ENCODE data around the gene ZEB2.
A peak's percentile ranks its signal among the peaks of the same experiment; 100 is the strongest.

ZEB2 gene

DNA sequence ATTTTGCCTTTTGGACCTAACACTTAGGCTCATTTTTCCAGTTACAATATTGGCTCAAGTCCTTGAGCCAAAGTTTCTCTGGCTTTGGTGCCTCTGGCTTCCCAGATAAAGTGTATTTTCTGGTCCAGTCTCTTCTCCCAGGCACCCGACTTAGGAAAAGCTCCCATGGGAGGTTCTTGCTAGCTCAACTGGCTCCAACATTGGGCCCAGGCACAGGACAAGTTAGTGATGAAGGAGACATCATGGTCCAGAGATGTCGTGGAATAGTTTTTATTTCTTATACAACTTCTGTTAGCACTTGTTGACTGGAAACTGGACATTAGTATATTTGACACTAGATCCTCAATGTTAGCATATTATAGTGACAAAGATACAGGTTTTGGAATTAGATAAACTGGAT, 8.2 kb upstream of the ZEB2 start:
- no peak for DNase-seq (ENCODE audit: low spot score)

GRCh38 chr2:144526831-144527230, 6.9 kb upstream of the ZEB2 start:
- no peak for DNase-seq (ENCODE audit: low spot score)

- DNase-seq (ENCODE audit: low spot score) = peak; percentile 26
These were observed 4.4 kb upstream of the ZEB2 start for GRCh38 chr2:144524118-144525009.

DNA sequence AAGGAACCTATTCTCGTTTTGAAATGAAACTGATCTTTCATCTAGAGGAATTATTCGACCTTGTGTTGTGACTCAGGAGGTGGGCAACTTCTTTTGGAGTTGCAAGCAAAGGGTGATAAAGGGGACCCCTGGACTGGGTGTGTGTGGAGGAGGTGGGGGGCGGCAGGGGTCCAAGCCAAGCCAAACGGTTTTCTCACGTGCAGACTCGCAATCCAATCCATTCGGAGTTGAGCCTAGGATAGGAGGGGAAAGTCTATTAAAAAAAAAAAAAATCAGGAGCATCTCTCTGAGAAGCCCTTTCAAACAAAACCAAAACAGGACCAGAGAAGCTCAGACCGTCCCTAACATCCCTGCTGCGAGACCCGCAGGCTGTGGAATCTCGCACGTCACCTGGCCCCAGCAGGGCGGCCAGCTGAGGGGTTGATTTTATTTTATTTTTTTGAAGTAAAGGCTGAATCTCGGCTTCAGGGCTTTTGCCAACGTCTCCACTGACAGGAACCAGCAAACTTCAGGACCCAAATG, 3.7 kb upstream of the ZEB2 start:
- peak; percentile 21 for DNase-seq (ENCODE audit: low spot score)

GRCh38 chr2:144522897-144523595, 3.1 kb upstream of the ZEB2 start:
- peak; percentile 29 for DNase-seq (ENCODE audit: low spot score)

DNA sequence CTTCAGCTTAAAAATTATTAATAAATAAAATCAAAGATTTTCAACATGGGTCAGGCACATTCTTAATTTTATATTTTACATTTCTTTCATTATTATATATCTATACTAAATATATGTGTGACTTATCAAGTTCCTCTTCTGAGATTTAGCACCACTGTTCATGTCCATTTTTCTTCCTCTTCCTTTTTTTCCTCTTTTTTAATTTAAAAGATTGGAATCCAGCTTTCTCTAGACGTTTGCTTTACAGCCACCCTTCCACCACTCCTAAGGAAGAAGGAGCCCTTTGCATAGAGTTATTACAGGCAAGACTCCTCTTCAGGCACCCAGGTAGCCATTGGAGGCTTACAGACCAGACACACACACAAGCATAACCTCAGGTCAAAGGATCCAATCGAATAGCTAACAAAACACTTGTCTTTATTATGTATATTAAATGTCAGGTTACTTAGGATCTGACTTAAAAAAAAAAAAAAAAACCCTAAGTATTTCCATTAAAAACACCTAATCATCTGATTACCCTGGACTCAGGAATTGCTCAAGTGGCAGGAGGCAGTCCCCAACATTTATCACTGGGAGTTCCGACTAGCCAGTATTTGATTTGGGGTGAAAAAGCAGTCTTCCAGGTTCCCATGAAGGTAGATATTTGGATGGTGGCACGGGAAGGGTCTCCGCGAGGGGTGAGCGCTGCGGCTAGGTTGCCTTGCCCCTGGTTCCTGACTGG, 2.4 kb upstream of the ZEB2 start:
- no peak for DNase-seq (ENCODE audit: low spot score)

GRCh38 chr2:144521686-144522085, 1.8 kb upstream of the ZEB2 start:
- DNase-seq (ENCODE audit: low spot score) = no peak

- DNase-seq (ENCODE audit: low spot score) = no peak
These were observed 1.0 kb upstream of the ZEB2 start for GRCh38 chr2:144520756-144521487.

DNA sequence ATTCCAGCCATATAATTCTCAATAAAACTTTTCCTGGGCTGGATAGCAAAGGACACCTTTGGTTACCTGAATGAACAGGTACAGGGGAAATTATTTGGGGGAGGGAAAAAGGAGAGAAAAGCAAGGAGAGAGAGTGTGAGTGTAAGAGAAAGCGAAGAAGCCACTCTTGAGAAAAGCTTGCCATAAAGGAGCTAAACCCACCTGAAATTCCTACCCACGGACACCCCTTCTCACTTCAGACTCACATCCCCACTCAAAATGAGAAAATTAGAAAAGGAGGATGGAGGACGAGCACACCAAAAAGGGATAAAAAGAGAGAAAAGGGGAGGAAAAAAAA, 354 bp downstream of the ZEB2 start:
- no peak for DNase-seq (ENCODE audit: low spot score)

GRCh38 chr2:144518748-144519596, 947 bp downstream of the ZEB2 start:
- peak; percentile 69 for DNase-seq (ENCODE audit: low spot score)

DNA sequence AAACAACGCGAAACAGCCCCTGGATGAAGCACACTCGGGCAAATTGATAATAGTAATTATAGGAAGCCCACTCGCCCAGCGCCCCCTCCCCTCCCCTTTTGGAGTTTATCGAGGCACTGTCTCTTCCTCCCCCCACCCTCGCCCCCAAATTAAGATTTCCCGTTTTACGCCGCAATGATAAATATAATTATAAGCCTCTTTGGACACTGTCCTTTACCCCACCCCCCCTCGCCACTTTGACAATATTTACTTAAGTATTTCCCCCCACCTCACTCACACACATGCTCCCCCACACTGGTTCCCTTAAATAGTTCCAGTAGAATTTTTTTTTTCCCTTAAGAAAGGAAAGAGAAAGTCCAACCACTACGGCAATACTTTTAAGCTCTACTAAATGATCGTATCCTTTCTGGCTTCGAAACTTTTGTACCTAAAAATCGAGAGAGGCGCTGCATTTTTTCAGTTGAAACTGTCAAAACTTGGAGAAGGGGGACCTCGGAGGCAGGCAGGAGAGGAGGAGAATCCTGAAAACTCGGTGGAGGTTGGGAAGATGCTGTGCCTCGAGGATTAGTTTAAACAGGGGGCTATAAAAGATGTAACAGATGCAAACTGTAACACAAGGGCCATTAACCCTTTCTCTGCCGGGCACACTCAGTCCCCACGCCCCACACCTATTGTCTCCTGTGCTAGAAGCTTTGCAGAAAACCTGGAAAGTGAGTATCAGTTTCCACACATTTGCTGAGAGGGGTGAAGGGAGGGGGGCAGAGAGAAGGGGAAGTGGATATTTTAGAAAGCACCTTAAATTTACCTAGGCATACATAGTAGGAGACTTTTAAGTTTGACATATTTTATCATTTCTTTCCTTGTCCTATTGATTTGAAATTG, 1.8 kb downstream of the ZEB2 start:
- peak; percentile 62 for DNase-seq (ENCODE audit: low spot score)

DNA sequence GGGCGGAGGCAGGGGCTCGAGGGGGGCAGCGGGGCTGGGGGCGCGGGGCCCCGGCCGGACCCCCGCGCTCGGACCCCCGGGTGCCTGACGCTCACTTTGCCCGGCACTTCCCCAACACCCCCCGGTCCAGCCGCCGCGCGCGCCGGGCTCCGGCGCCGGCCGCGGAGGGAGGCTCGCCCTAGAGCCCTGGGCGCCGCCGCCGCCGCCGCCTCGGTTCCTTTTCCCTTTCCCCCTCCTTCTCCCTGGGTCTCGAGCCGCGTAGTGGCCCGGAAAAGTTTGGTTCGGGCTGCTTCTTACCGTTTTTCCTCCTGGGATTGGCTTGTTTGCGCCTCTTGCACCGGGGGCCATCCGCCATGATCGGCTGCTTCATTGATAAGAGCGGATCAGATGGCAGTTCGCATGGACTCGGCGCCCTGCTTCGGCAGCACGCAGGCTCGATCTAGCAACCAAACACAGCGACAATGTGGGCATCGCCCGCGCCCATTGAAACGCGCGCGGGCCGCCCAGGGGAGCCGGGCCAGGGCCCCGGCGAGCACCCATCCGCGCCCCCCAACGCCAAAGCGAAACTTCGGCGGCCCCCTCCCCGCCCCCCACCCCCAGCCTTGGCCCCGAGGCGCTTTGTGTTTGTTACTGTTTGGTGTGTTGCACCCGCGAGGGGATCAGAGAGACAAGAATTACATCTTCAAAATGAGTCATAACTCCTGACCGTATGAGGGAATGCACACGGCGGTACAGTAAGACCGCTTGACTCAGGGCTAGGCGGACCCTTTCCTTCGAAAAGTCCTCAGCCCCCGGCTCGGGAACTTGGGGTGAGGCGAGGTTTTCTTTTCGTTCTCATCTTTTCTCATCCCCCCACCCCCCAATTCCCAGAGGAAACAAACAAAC, 2.7 kb downstream of the ZEB2 start:
- peak; percentile 82 for DNase-seq (ENCODE audit: low spot score)

GRCh38 chr2:144516411-144516980, 3.4 kb downstream of the ZEB2 start:
- DNase-seq (ENCODE audit: low spot score) = peak; percentile 46

GRCh38 chr2:144515696-144516410, 4.1 kb downstream of the ZEB2 start:
- DNase-seq (ENCODE audit: low spot score) = peak; percentile 64

DNA sequence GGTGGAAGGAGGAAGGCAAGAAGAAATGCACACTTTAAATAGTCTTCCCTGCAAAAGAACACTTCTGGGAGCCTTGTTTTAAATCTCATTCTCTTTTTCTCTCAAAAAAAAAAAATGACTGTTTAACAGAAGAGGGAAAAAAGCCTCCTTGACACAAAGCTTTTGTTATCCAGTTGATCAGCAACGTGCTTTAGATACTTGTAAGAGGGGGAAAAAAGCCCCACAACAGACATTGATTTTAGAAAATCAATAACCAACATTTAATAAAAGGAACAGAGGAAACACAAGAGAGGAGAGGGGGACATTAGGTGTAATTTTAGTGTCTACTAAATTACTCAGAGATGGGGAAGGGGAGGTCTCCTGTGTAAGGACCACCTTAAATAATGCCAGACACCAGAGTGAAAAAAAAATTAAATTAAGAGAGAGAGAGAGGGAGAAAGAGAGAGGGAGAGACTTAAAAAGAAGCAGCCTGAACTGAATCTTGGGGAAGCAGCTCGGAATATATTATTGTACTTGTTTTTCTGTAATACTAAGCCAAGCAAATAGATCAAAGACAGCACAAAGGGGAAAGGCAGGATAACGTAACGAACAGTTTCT, 4.7 kb downstream of the ZEB2 start:
- no peak for DNase-seq (ENCODE audit: low spot score)

GRCh38 chr2:144514616-144515091, 5.3 kb downstream of the ZEB2 start:
- DNase-seq (ENCODE audit: low spot score) = peak; percentile 48

GRCh38 chr2:144513388-144514101, 6.4 kb downstream of the ZEB2 start:
- peak; percentile 24 for DNase-seq (ENCODE audit: low spot score)

All from hematopoietic multipotent progenitor cell treated with erythropoietin and hydrocortisone succinate and interleukin-3 and kit ligand, for 17 days (in vitro differentiated cells).